WTC11 (cell line): ENCODE results near the gene HHAT. TPM values are rescaled to one million over a fixed set of nuclear protein-coding genes. Genes with fewer than 3 reads are reported as not detected.

Experiments used
- ATAC-seq: fragments of 200-7000 bp; cut with Tn5 transposase; 2 replicates; pipeline ENCODE4 v1.10.0; 2021; ENCODE audit warnings: mild to moderate bottlenecking, moderate library complexity
- CTCF ChIA-PET: fragments of 300-600 bp; sonication (Branson Sonifier 250); formaldehyde crosslinking; loops from one replicate; lab custom pipeline; 2021; ENCODE audit warnings: antibody characterized with exemption; lab: Charles Lee
- POLR2A ChIA-PET: fragments of 350-600 bp; sonication (Branson Sonifier 250); formaldehyde crosslinking; loops from one replicate; lab custom pipeline; 2021; ENCODE audit warnings: antibody characterized with exemption; lab: Charles Lee
- DNase-seq: peaks from one replicate; pipeline ENCODE4 v3.0.0; 2021; ENCODE audit warnings: low spot score
- H3K27ac Mint-ChIP-seq: 2 replicates; pipeline ENCODE4 v1.8.0; 2021; ENCODE audit warnings: mixed read lengths
- H3K27me3 Mint-ChIP-seq: 2 replicates; pipeline ENCODE4 v1.8.0; 2021; ENCODE audit warnings: low read depth, mild to moderate bottlenecking, moderate library complexity, mixed read lengths
- H3K36me3 Mint-ChIP-seq: 2 replicates; pipeline ENCODE4 v1.8.0; 2021; ENCODE audit warnings: mixed read lengths
- H3K4me1 Mint-ChIP-seq: 2 replicates; pipeline ENCODE4 v1.8.0; 2022; ENCODE audit warnings: mixed read lengths
- H3K4me3 Mint-ChIP-seq: 2 replicates; pipeline ENCODE4 v1.8.0; 2021; ENCODE audit warnings: mild to moderate bottlenecking, moderate library complexity, mixed read lengths
- H3K9me3 Mint-ChIP-seq: 2 replicates; pipeline ENCODE4 v1.8.0; 2021; ENCODE audit warnings: mixed read lengths
- CBFB ChIP-seq: sonication (generic); formaldehyde crosslinking; IDR thresholded peaks from 2 replicates; pipeline ENCODE4 v1.8.1; 2022; ENCODE audit warnings: mild to moderate bottlenecking, low read depth, missing genetic modification reagents
- CDX4 ChIP-seq: fragments of 250-450 bp; sonication (Bioruptor Pico); IDR thresholded peaks from 2 replicates; pipeline ENCODE4 v1.9.0; 2021; ENCODE audit warnings: moderate library complexity, mild to moderate bottlenecking, inconsistent platforms, borderline replicate concordance
- JAZF1 ChIP-seq: fragments of 250-450 bp; sonication (Bioruptor Pico); IDR thresholded peaks from 2 replicates; pipeline ENCODE4 v1.9.0; 2021; ENCODE audit warnings: moderate library complexity, mild to moderate bottlenecking, inconsistent platforms
- JUN ChIP-seq: sonication (generic); formaldehyde crosslinking; IDR thresholded peaks from 2 replicates; pipeline ENCODE4 v1.8.0; 2023; ENCODE audit warnings: mild to moderate bottlenecking, missing genetic modification reagents
- KAT7 ChIP-seq: sonication (generic); formaldehyde crosslinking; IDR thresholded peaks from 2 replicates; pipeline ENCODE4 v1.8.1; 2023; ENCODE audit warnings: missing genetic modification reagents, mild to moderate bottlenecking, borderline replicate concordance
- MXD4 ChIP-seq: fragments of 250-450 bp; sonication (Bioruptor Pico); IDR thresholded peaks from 2 replicates; pipeline ENCODE4 v1.8.0; 2021; ENCODE audit warnings: mild to moderate bottlenecking, moderate library complexity, borderline replicate concordance
- NFYB ChIP-seq: sonication (generic); formaldehyde crosslinking; conservative IDR thresholded peaks from 2 replicates; pipeline ENCODE4 v1.8.0; 2022; ENCODE audit warnings: low read depth, missing genetic modification reagents
- OVOL2 ChIP-seq: fragments of 250-450 bp; sonication (Bioruptor Pico); IDR thresholded peaks from 2 replicates; pipeline ENCODE4 v1.9.0; 2021; ENCODE audit warnings: mild to moderate bottlenecking, borderline replicate concordance
- TEAD4 ChIP-seq: sonication (generic); formaldehyde crosslinking; IDR thresholded peaks from 2 replicates; pipeline ENCODE4 v1.8.0; 2022; ENCODE audit warnings: mild to moderate bottlenecking, missing genetic modification reagents
- ZBTB43 ChIP-seq: sonication (generic); formaldehyde crosslinking; IDR thresholded peaks from 2 replicates; pipeline ENCODE4 v1.8.1; 2023; ENCODE audit warnings: mild to moderate bottlenecking, missing genetic modification reagents
- ZNF263 ChIP-seq: sonication (generic); formaldehyde crosslinking; IDR thresholded peaks from 2 replicates; pipeline ENCODE4 v1.8.1; 2022; ENCODE audit warnings: low read depth, mild to moderate bottlenecking, moderate library complexity, missing genetic modification reagents
- ZNF416 ChIP-seq: fragments of 250-450 bp; sonication (Bioruptor Pico); IDR thresholded peaks from 2 replicates; pipeline ENCODE4 v1.9.0; 2021; ENCODE audit warnings: mild to moderate bottlenecking, inconsistent platforms
- total RNA-seq: library from RNA; stranded (reverse); gene quantifications from 3 replicates; pipeline ENCODE4 v1.2.3, GENCODE V29; 2021
- TF ChIP-seq, protein P1 (sequence below): fragments of 250-450 bp; sonication (Bioruptor Pico); IDR thresholded peaks from 2 replicates; pipeline ENCODE4 v1.9.0; 2021; ENCODE audit warnings: mild to moderate bottlenecking, borderline replicate concordance
- TF ChIP-seq, protein P2 (sequence below): sonication (generic); formaldehyde crosslinking; IDR thresholded peaks from 2 replicates; pipeline ENCODE4 v1.8.1; 2023; ENCODE audit warnings: mild to moderate bottlenecking, missing genetic modification reagents
- TF ChIP-seq, protein P3 (sequence below): sonication (generic); formaldehyde crosslinking; IDR thresholded peaks from 2 replicates; pipeline ENCODE4 v1.8.0; 2023; ENCODE audit warnings: missing genetic modification reagents
- TF ChIP-seq, protein P4 (sequence below): sonication (generic); formaldehyde crosslinking; IDR thresholded peaks from 2 replicates; pipeline ENCODE4 v1.8.0; 2022; ENCODE audit warnings: mild to moderate bottlenecking, missing genetic modification reagents
- TF ChIP-seq, protein P5 (sequence below): fragments of 250-450 bp; sonication (Bioruptor Pico); IDR thresholded peaks from 2 replicates; pipeline ENCODE4 v1.9.0; 2021; ENCODE audit warnings: mild to moderate bottlenecking

HHAT gene
- total RNA-seq, 1 experiment from 2014 or later = 0.39 TPM

GRCh38 chr1:210652329-210652954 is 323.7 kb downstream of the HHAT start (continued):
- TF ChIP-seq, protein P1, sequence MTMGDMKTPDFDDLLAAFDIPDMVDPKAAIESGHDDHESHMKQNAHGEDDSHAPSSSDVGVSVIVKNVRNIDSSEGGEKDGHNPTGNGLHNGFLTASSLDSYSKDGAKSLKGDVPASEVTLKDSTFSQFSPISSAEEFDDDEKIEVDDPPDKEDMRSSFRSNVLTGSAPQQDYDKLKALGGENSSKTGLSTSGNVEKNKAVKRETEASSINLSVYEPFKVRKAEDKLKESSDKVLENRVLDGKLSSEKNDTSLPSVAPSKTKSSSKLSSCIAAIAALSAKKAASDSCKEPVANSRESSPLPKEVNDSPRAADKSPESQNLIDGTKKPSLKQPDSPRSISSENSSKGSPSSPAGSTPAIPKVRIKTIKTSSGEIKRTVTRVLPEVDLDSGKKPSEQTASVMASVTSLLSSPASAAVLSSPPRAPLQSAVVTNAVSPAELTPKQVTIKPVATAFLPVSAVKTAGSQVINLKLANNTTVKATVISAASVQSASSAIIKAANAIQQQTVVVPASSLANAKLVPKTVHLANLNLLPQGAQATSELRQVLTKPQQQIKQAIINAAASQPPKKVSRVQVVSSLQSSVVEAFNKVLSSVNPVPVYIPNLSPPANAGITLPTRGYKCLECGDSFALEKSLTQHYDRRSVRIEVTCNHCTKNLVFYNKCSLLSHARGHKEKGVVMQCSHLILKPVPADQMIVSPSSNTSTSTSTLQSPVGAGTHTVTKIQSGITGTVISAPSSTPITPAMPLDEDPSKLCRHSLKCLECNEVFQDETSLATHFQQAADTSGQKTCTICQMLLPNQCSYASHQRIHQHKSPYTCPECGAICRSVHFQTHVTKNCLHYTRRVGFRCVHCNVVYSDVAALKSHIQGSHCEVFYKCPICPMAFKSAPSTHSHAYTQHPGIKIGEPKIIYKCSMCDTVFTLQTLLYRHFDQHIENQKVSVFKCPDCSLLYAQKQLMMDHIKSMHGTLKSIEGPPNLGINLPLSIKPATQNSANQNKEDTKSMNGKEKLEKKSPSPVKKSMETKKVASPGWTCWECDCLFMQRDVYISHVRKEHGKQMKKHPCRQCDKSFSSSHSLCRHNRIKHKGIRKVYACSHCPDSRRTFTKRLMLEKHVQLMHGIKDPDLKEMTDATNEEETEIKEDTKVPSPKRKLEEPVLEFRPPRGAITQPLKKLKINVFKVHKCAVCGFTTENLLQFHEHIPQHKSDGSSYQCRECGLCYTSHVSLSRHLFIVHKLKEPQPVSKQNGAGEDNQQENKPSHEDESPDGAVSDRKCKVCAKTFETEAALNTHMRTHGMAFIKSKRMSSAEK (CRISPR knock-in tag) = no peak

GRCh38 chr1:210653771-210654170 is 325.1 kb downstream of the HHAT start:
- Mint-ChIP-seq H3K27ac (no peak overlapping the region), H3K27me3 (no peaks in the 10 kb centered on the region), H3K4me1 (peaks cover 7% of the 10 kb centered on the region), H3K36me3 (peaks cover 4% of the 10 kb centered on the region; the same call in 1 of the 2 replicates), H3K4me3 (no peak overlapping the region), H3K9me3 (peaks cover 5% of the 10 kb centered on the region)
- TF ChIP-seq, protein P2, sequence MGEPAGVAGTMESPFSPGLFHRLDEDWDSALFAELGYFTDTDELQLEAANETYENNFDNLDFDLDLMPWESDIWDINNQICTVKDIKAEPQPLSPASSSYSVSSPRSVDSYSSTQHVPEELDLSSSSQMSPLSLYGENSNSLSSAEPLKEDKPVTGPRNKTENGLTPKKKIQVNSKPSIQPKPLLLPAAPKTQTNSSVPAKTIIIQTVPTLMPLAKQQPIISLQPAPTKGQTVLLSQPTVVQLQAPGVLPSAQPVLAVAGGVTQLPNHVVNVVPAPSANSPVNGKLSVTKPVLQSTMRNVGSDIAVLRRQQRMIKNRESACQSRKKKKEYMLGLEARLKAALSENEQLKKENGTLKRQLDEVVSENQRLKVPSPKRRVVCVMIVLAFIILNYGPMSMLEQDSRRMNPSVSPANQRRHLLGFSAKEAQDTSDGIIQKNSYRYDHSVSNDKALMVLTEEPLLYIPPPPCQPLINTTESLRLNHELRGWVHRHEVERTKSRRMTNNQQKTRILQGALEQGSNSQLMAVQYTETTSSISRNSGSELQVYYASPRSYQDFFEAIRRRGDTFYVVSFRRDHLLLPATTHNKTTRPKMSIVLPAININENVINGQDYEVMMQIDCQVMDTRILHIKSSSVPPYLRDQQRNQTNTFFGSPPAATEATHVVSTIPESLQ (CRISPR knock-in tag) = no peak
- TF ChIP-seq KAT7 (CRISPR knock-in tag) (no peak), ZNF263 (CRISPR knock-in tag) (no peak), OVOL2 (CRISPR knock-in tag) (no peak), MXD4 (CRISPR knock-in tag) (no peak), NFYB (CRISPR knock-in tag) (no peak), CBFB (CRISPR knock-in tag) (no peak), ZBTB43 (CRISPR knock-in tag) (no peak), JUN (CRISPR knock-in tag) (no peak), CDX4 (CRISPR knock-in tag) (no peak), TEAD4 (CRISPR knock-in tag) (no peak), ZNF416 (CRISPR knock-in tag) (no peak), JAZF1 (CRISPR knock-in tag) (no peak)
- TF ChIP-seq, protein P3, sequence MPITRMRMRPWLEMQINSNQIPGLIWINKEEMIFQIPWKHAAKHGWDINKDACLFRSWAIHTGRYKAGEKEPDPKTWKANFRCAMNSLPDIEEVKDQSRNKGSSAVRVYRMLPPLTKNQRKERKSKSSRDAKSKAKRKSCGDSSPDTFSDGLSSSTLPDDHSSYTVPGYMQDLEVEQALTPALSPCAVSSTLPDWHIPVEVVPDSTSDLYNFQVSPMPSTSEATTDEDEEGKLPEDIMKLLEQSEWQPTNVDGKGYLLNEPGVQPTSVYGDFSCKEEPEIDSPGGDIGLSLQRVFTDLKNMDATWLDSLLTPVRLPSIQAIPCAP (CRISPR knock-in tag) = no peak
- TF ChIP-seq, protein P4, sequence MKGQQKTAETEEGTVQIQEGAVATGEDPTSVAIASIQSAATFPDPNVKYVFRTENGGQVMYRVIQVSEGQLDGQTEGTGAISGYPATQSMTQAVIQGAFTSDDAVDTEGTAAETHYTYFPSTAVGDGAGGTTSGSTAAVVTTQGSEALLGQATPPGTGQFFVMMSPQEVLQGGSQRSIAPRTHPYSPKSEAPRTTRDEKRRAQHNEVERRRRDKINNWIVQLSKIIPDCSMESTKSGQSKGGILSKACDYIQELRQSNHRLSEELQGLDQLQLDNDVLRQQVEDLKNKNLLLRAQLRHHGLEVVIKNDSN (CRISPR knock-in tag) = no peak
- TF ChIP-seq, protein P5, sequence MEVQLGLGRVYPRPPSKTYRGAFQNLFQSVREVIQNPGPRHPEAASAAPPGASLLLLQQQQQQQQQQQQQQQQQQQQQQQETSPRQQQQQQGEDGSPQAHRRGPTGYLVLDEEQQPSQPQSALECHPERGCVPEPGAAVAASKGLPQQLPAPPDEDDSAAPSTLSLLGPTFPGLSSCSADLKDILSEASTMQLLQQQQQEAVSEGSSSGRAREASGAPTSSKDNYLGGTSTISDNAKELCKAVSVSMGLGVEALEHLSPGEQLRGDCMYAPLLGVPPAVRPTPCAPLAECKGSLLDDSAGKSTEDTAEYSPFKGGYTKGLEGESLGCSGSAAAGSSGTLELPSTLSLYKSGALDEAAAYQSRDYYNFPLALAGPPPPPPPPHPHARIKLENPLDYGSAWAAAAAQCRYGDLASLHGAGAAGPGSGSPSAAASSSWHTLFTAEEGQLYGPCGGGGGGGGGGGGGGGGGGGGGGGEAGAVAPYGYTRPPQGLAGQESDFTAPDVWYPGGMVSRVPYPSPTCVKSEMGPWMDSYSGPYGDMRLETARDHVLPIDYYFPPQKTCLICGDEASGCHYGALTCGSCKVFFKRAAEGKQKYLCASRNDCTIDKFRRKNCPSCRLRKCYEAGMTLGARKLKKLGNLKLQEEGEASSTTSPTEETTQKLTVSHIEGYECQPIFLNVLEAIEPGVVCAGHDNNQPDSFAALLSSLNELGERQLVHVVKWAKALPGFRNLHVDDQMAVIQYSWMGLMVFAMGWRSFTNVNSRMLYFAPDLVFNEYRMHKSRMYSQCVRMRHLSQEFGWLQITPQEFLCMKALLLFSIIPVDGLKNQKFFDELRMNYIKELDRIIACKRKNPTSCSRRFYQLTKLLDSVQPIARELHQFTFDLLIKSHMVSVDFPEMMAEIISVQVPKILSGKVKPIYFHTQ (CRISPR knock-in tag) = no peak
- no peak for DNase-seq
- CTCF ChIA-PET = no interaction called here
- POLR2A ChIA-PET = no interaction called here
- ATAC-seq = no peak
